ENCODE results near the gene ZNF774. TPM values are rescaled to one million over a fixed set of nuclear protein-coding genes. Genes with fewer than 3 reads are reported as not detected.

The ZNF774 gene
- total RNA-seq, 1 donor from 2014 or later: 8.3 TPM

- no peaks in the 10 kb centered on the region for H4K20me1 ChIP-seq (ENCODE audit: low read depth)
- no peaks in the 10 kb centered on the region for H3K9me3 ChIP-seq (ENCODE audit: low read depth)
- no peak overlapping the region for H3K4me3 ChIP-seq
- H3K4me1 ChIP-seq: peaks cover 16% of the 10 kb centered on the region
- no peak overlapping the region for H3K27ac Mint-ChIP-seq
- no peak overlapping the region for H2AFZ ChIP-seq (replicated peaks)
- no peaks in the 10 kb centered on the region for H3K36me3 ChIP-seq
- H3K4me2 ChIP-seq: no peak overlapping the region
- TF ChIP-seq EZH2phosphoT487 (IDR thresholded peaks at IDR 0.05): no peak
- no peak for TF ChIP-seq EZH2 (IDR thresholded peaks at IDR 0.05)
- no peak for TF ChIP-seq CTCF (IDR thresholded peaks at IDR 0.05)
- H3K4me3 Mint-ChIP-seq: no peak overlapping the region
- peaks cover 6% of the 10 kb centered on the region for H3K9me3 Mint-ChIP-seq
- H3K4me1 Mint-ChIP-seq: peaks cover 7% of the 10 kb centered on the region
- DNase-seq (ENCODE audit: low spot score): no peak
- H3K27me3 Mint-ChIP-seq (ENCODE audit: insufficient read depth, low read depth): peaks cover 3% of the 10 kb centered on the region
- peaks cover 9% of the 10 kb centered on the region for H3F3A ChIP-seq (ENCODE audit: low read depth)
- H3K27ac ChIP-seq: no peak overlapping the region
- no peak overlapping the region for H3K9ac ChIP-seq
- peaks cover 25% of the 10 kb centered on the region for H3K79me2 ChIP-seq (ENCODE audit: low read depth)
- peaks cover 8% of the 10 kb centered on the region for H3K36me3 Mint-ChIP-seq
- H3K27me3 ChIP-seq: no peaks in the 10 kb centered on the region
Measured at GRCh38 chr15:90411176-90411575, 59.1 kb downstream of the ZNF774 start.

Small RNA genes lying within 50 kb of the gene (small RNA-seq; reads per million reads assigned to genes)
- not detected for gene NDUFA3P4

Other genes starting within 250 kb of the ZNF774 start
- gene IDH2, start 249.8 kb upstream of the ZNF774 start, total RNA-seq (ENCODE audit: low replicate concordance): 93.1 and 134 TPM in 2 replicates
- 7.7 and 18.9 TPM in 2 replicates for gene SEMA4B, start 151.0 kb upstream of the ZNF774 start, total RNA-seq (ENCODE audit: low replicate concordance)
- gene CIB1, start 118.3 kb upstream of the ZNF774 start, total RNA-seq (ENCODE audit: low replicate concordance): 5.2 and 7.7 TPM in 2 replicates
- 0.67 and 3.5 TPM in 2 replicates for gene GDPGP1, start 118.1 kb upstream of the ZNF774 start, total RNA-seq (ENCODE audit: low replicate concordance)
- gene TTLL13, start 102.7 kb upstream of the ZNF774 start, total RNA-seq (ENCODE audit: low replicate concordance): 0.19 TPM in 1 of 2 replicates, not detected in the other
- gene NGRN, start 86.6 kb upstream of the ZNF774 start, total RNA-seq (ENCODE audit: low replicate concordance): 47.8 and 66.8 TPM in 2 replicates
- gene IQGAP1, start 36.0 kb downstream of the ZNF774 start, total RNA-seq (ENCODE audit: low replicate concordance): 35.9 and 44.8 TPM in 2 replicates
- gene CRTC3, start 177.6 kb downstream of the ZNF774 start, total RNA-seq (ENCODE audit: low replicate concordance): 4.9 and 7.4 TPM in 2 replicates

Measured in neural progenitor cell (in vitro differentiated cells).